Activated CD4-positive, CD25-positive, alpha-beta regulatory T cell treated with anti-CD3 and anti-CD28 coated beads, Interleukin-2, amount 50 U/mL, for 72 hours (primary cell): ENCODE results near the gene SOCS1.

ENCODE experiments used
- DNase-seq: peaks from one replicate; pipeline ENCODE4 v3.0.0; 2021

Gene SOCS1

GRCh38 chr16:11242658-11243057 is 13.3 kb downstream of the SOCS1 start:
- no peak for DNase-seq

- no peak for DNase-seq
Observed at GRCh38 chr16:11241480-11242204, 14.4 kb downstream of the SOCS1 start.

DNA sequence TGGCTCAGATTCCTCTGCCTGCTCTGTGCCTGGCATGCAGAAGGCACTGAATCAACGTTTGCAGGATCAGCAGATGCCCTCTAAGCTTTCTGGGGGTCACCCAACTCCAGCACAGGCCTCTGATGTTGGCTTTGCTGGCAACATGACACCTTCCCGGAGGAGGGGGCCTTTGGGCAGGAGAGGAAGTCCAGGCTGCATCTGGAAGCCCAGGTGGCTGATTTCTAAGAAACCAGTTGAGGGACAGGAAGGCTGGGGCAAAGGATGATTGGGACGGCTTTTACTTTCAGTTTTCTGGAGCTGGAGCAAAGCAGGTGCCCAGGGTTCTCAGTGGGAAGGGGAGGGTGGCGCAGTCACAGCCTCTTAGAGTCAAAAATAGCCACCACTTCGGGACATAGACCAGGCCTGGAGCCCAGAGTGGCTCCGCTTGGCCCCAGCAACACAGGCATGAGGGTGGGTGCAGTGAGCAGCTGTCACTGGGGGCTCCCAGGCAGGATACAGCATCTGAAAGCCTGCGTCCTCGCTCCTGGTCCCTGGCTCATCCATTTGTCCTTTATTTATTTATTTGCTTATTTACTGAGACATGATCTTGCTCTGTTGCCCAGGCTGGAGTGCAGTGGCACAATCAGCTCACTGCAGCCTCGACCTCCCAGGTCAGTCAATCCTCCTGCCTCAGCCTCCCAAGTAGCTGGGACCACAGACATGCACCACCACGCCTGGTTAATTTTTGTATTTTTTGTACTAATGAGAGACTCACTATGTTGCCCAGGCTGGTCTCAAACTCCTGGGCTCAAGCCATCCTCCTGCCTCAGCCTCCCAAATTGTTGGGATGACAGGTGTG is 15.1 kb downstream of the SOCS1 start:
- no peak for DNase-seq

- DNase-seq: no peak
Observed at GRCh38 chr16:11239644-11240632, 16.1 kb downstream of the SOCS1 start.

- DNase-seq: no peak
Observed at GRCh38 chr16:11238272-11239202, 17.5 kb downstream of the SOCS1 start.

- DNase-seq: no peak
Observed at GRCh38 chr16:11236461-11237254, 19.3 kb downstream of the SOCS1 start.

DNA sequence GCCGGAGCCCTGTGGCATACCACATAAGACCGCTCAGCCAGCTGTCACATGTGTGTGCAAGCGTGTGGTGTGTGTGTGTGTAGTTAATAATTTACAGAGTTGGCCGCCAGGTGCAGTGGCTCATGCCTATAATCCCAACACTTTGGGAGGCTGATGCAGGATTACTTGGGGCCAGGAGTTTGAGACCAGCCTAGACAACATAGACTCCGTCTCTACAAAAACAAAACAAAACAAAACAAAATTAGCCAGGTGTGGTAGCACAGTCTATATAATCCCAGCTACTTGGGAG is 20.4 kb downstream of the SOCS1 start:
- DNase-seq: no peak

GRCh38 chr16:11234884-11235702 is 20.9 kb downstream of the SOCS1 start:
- no peak for DNase-seq

DNA sequence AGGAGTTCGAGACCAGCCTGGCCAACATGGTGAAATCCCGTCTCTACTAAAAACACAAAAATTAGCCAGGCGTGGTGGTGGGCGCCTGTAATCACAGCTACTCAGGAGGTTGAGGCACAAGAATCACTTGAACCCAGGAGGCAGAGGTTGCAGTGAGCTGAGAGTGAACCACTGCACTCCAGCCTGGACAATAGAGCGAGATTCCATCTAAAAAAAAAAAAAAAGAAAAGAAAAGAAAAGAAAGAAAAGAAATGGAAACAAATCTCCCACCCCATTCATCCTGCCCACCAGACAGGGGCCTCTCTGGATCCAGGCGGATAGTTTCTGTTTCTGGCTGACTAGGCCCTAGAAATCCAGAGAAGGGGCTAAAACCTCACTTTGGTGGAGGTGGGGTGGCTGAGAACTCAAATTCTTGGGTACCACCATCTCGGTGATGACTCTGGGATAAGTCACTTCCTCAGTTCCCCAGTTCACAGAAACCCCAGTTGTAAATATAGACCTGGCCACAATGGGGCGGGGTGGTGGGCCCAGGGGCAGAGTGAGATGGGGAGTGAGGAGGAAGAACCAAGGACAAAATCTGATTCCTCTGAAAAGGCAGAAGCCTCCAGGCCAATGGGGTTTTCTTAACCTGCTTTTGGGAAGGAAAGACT is 22.2 kb downstream of the SOCS1 start:
- peak; percentile 70 for DNase-seq

DNA sequence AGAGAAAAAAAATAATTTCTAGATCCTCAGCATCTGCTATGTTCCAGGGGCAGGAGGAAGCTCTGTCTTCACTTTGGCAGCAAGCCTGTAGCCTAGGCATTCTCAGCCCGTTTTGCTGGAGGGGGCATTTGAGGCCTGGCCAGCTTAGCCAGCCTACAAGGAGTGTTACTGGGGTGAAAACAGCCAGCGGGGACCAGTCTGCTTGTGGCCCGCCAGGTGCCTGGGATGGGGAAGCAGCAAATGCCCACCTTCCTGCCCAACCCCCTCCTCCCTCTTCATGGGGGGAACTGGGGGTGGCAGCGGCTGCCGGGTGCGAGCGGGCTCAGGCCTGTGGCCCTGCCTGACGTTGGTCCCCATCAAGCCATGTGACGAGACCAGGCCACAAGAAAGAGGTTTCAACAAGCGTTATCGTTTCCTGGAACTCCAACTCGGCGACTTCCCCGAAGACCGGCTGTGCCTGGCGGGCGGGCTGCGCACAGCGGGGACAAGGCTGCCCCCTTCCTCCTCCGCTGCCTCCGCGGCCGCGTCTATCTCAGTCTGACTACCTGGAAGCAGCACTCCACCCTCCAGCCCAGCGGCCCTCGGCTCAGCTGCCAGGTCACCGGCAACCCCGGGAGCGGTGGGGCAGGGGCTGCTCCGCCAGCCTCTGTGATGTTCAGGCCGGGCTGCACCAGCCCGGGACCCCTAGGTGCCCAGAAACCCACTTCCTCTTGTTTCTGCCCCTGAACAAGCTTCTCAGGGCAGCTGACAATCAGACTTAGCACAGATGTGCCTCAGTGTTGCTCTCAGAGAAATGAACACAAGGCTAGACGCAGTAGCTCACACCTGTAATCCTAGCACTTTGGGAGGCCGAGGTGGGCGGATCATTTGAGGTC is 22.9 kb downstream of the SOCS1 start:
- peak; percentile 86 for DNase-seq

DNA sequence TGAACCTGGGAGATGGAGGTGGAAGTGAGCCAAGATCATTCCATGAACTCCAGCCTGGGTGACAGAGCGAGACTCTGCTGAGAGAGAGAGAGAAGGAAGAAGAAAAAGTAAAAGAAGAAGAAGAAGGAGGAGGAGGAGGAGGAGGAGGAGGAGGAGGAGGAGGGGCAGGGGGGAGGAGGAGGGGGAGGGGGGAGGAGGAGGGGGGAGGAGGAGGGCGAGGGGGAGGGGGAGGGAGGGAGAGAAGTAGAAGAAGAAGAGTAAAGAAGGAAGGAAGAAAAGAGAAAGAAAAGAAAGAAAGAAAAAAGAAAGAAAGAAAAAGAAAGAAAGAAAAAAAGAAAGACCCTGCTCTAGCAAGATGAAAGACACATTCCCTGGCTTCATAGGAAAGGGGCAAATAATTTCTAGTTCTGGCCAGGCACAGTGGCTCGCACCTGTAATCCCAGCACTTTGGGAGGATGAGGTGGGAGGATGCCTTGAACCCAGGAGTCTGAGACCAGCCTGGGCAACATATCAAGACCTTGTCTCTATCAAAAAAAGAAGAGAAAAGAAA is 23.6 kb downstream of the SOCS1 start:
- DNase-seq: no peak

GRCh38 chr16:11231367-11231970 is 24.5 kb downstream of the SOCS1 start:
- no peak for DNase-seq

DNA sequence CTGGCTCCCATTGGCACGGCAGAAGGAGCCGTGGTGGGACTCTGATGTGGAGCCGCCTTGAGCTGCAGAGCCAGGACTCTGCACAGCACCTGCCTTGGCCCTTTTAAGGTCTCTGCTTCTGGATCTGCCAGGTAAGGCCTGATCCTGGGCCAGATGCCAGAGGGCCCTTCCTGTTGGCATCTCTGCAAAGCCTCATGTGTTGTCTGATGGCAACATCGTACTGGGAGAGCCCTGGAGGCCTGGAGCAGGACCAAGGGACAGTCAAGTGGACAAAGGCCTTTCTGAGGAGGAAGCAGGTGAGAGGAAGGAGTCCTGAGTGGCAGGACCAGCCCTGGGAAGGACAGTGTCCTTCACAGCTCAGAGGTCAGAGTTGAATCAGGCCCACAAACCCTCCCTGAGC is 26.1 kb downstream of the SOCS1 start:
- no peak for DNase-seq

DNA sequence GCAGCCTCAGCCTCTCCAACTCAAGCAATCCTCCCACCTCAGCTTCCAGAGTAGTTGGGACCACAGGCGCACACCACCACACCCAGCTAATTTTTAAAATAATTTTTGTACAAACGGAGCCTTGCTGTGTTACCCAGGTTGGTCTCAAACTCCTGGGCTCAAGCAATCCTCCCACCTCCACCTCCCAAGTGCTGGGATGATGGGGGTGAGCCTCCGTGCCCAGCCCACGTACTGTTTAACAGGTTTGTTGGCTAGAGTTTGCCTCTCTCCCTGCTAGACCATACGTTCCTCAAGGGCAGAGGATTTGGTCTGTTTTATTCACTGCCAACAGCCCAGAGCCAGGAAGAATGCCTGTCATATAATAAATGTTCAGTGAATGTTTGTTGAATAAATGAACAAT is 26.6 kb downstream of the SOCS1 start:
- DNase-seq: no peak

GRCh38 chr16:11225677-11226549 is 30.1 kb downstream of the SOCS1 start:
- no peak for DNase-seq

DNA sequence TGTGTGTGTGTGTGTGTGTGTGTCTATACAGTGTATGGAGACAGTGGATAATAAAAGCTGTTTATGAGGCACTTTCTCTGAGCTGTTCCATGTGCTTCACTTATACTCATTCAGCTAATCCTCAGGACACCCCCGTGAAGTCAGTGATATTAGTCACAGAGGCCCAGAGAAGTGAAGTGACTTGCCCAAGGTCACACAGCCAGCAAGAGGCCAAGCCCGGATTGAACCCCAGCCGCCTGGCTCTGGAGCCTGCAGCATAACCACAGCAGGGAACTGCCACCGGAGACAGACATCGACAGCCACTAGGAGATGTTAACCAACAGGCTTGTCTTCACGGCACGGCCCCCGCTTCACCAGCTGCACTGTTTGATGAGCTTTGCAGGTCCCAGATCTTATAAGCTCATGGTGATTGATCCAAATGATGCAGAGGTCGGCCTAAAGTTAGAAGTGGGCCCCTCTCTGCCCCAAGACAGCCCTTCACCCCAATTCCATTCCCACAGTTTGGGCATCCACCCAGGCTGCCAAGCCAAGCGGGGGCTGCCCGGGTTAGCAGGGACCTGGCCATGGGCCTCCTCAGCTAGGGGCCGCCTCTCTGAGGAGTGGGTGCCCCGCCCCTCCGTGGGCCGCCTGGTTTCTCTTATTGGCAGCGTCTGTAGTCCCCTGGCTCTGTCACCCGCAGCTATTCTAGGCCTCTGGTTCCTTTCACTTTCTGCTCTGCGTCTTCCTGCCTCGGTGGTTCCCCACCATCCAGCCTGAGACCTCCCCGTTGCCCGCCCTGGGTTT is 30.9 kb downstream of the SOCS1 start:
- DNase-seq: peak; percentile 76
